IMR-90 (cell line): Measurements from ENCODE around the gene WDR49. TPM values are rescaled to one million over a fixed set of nuclear protein-coding genes. Genes with fewer than 3 reads are reported as not detected.

Experiments used
- ATAC-seq: fragments of 200-7000 bp; cut with Tn5 transposase; 2 replicates; pipeline ENCODE4 v1.9.1; 2020; ENCODE audit warnings: low read depth, mild to moderate bottlenecking, moderate library complexity
- BruUV-seq: library from RNA; stranded (reverse); fragments of 400-500 nt; replicated peaks from 2 replicates; lab custom pipeline; 2021; lab: Mats Ljungman, UMichigan
- CTCF ChIA-PET: fragments of 300-600 bp; formaldehyde crosslinking; extraction: SDS; loops from one replicate; lab custom pipeline; 2021; ENCODE audit warnings: antibody characterized with exemption; lab: Yijun Ruan, JAX
- POLR2A ChIA-PET: fragments of 300-600 bp; sonication (Branson Sonifier 250); formaldehyde crosslinking; loops from one replicate; lab custom pipeline; 2022; ENCODE audit warnings: antibody characterized with exemption; ENCODE audit not compliant: unreplicated experiment; lab: Charles Lee
- DNase-seq: peaks from one replicate; pipeline ENCODE4 v3.0.0; 2013
- H2AFZ ChIP-seq: replicated peaks from 2 replicates; pipeline ENCODE3; 2013; ENCODE audit warnings: low read length, mild to moderate bottlenecking; ENCODE audit not compliant: poor library complexity
- H2AK5ac ChIP-seq: 2 replicates; pipeline ENCODE4 v1.6.1; 2013; ENCODE audit warnings: low read depth, low read length, inconsistent platforms
- H2AK9ac ChIP-seq: replicated peaks from 2 replicates; pipeline ENCODE3; 2013; ENCODE audit warnings: mild to moderate bottlenecking, low read depth, low read length, moderate library complexity; ENCODE audit not compliant: poor library complexity
- H2BK120ac ChIP-seq: 2 replicates; pipeline ENCODE4 v1.6.1; 2013; ENCODE audit warnings: low read depth, low read length, inconsistent platforms
- H2BK15ac ChIP-seq: 3 replicates; pipeline ENCODE4 v1.6.1; 2013; ENCODE audit warnings: low read depth, low read length, inconsistent platforms
- H2BK20ac ChIP-seq: 2 replicates; pipeline ENCODE4 v1.6.1; 2013; ENCODE audit warnings: low read depth, mild to moderate bottlenecking, inconsistent platforms, low read length, moderate library complexity
- H2BK5ac ChIP-seq: 2 replicates; pipeline ENCODE4 v1.6.1; 2013; ENCODE audit warnings: mild to moderate bottlenecking, low read depth, low read length, inconsistent platforms; ENCODE audit not compliant: poor library complexity, severe bottlenecking
- H3K14ac ChIP-seq: replicated peaks from 2 replicates; pipeline ENCODE4 v1.6.1; 2013; ENCODE audit warnings: low read depth, low read length, inconsistent platforms
- H3K18ac ChIP-seq: 2 replicates; pipeline ENCODE4 v1.6.1; 2013; ENCODE audit warnings: low read depth, low read length, control low read depth
- H3K23ac ChIP-seq: 2 replicates; pipeline ENCODE4 v1.6.1; 2013; ENCODE audit warnings: low read depth, low read length, inconsistent platforms
- H3K27ac ChIP-seq: 2 replicates; pipeline ENCODE4 v1.5.1; 2013; ENCODE audit warnings: mild to moderate bottlenecking, control low read depth, low read length; ENCODE audit not compliant: insufficient read depth
- H3K27me3 ChIP-seq: 2 replicates; pipeline ENCODE4 v1.6.1; 2013; ENCODE audit warnings: low read length; ENCODE audit not compliant: control insufficient read depth, insufficient read depth
- H3K36me3 ChIP-seq: 2 replicates; pipeline ENCODE4 v1.6.1; 2013; ENCODE audit warnings: low read length, mixed read lengths; ENCODE audit not compliant: control insufficient read depth, insufficient read depth
- H3K4ac ChIP-seq: 2 replicates; pipeline ENCODE4 v1.6.1; 2013; ENCODE audit warnings: low read depth, low read length, inconsistent platforms
- H3K4me1 ChIP-seq: 2 replicates; pipeline ENCODE4 v1.6.1; 2013; ENCODE audit warnings: low read length, mixed read lengths; ENCODE audit not compliant: control insufficient read depth, insufficient read depth
- H3K4me2 ChIP-seq: 2 replicates; pipeline ENCODE4 v1.6.1; 2013; ENCODE audit warnings: low read depth, mild to moderate bottlenecking, control low read depth, low read length, moderate library complexity
- H3K4me3 ChIP-seq: 2 replicates; pipeline ENCODE4 v1.5.1; 2013; ENCODE audit warnings: low read depth, mild to moderate bottlenecking, control low read depth, low read length, moderate library complexity; ENCODE audit not compliant: insufficient read depth
- H3K56ac ChIP-seq: 2 replicates; pipeline ENCODE4 v1.6.1; 2013; ENCODE audit warnings: low read length, inconsistent platforms; ENCODE audit not compliant: insufficient read depth; ENCODE audit errors: extremely low read depth
- H3K79me1 ChIP-seq, 2 experiments: 2 replicates each; pipeline ENCODE4 v1.6.1; 2013; ENCODE audit warnings: low read length in 2 of 2, inconsistent platforms in 1 of 2, low read depth in 1 of 2
- H3K9ac ChIP-seq: 2 replicates; pipeline ENCODE4 v1.6.1; 2013; ENCODE audit warnings: low read depth, low read length, control low read depth
- H3K9me1 ChIP-seq: 2 replicates; pipeline ENCODE4 v1.6.1; 2013; ENCODE audit warnings: low read length, inconsistent platforms; ENCODE audit not compliant: insufficient read depth
- H3K9me3 ChIP-seq: 2 replicates; pipeline ENCODE4 v1.6.1; 2013; ENCODE audit warnings: low read length; ENCODE audit not compliant: control insufficient read depth, insufficient read depth
- H4K20me1 ChIP-seq: 2 replicates; pipeline ENCODE4 v1.6.1; 2013; ENCODE audit warnings: low read length, inconsistent platforms; ENCODE audit not compliant: insufficient read depth
- H4K5ac ChIP-seq: 2 replicates; pipeline ENCODE4 v1.6.1; 2013; ENCODE audit warnings: mild to moderate bottlenecking, low read depth, low read length, control low read depth
- H4K8ac ChIP-seq, 2 experiments: 2 replicates each; pipeline ENCODE4 v1.6.1; 2013; ENCODE audit warnings: low read depth in 2 of 2, low read length in 2 of 2, control low read depth in 1 of 2, inconsistent platforms in 1 of 2
- H4K91ac ChIP-seq: 2 replicates; pipeline ENCODE4 v1.6.1; 2013; ENCODE audit warnings: low read depth, low read length, inconsistent platforms; ENCODE audit not compliant: insufficient read depth
- CEBPB ChIP-seq: IDR thresholded peaks from 2 replicates; pipeline ENCODE4 v1.6.1; 2012; ENCODE audit warnings: low read depth, low read length, improper control_type of control experiment
- MXI1 ChIP-seq: IDR thresholded peaks from 2 replicates; pipeline ENCODE4 v1.6.1; 2012; ENCODE audit warnings: low read depth, mild to moderate bottlenecking, low read length, moderate library complexity, borderline replicate concordance
- POLR2A ChIP-seq: IDR thresholded peaks from 2 replicates; pipeline ENCODE4 v1.6.1; 2012; ENCODE audit warnings: mild to moderate bottlenecking, low read depth, low read length
- WGBS, 2 experiments: methylation state at CpG; one replicate each; pipeline versions ENCODE4 v1.1.5 to v1.1.7; 2013; ENCODE audit warnings: missing lambda C conversion rate in 2 of 2; ENCODE audit not compliant: insufficient read length in 1 of 2; ENCODE audit errors: extremely low coverage in 2 of 2; 5-methylcytosine and 5-hydroxymethylcytosine counted together
- dilution Hi-C: fragments of 300-500 bp; cut with HindIII; formaldehyde crosslinking; loops from one replicate; pipeline ENCODE4 v1.14.3; 2018; ENCODE audit warnings: low sequenced_read_pairs; ENCODE audit not compliant: unreplicated experiment
- in situ Hi-C: fragments of 300-500 bp; cut with MboI; formaldehyde crosslinking; loops from 3 replicates; pipeline ENCODE4 v1.14.3; 2019; ENCODE audit warnings: low sequenced_read_pairs, inconsistent platforms, mixed read lengths
- intact Hi-C: fragments of 100-400 bp; cut with micrococcal nuclease; formaldehyde crosslinking; loops from 2 replicates; pipeline ENCODE4 v1.10.0; 2022
- microRNA-seq, 2 experiments: library from miRNA; stranded (forward) in 1 of 2; unstranded in 1 of 2; fragments of 10-50 nt in 1 of 2; fragments of <30 nt in 1 of 2; gene quantifications in 1 of 2; microRNA quantifications in 1 of 2; one replicate each; pipeline versions ENCODE3 to v1.1.0; 2013 to 2020; ENCODE audit not compliant: insufficient read depth in 1 of 2, insufficient read length in 1 of 2, unreplicated experiment in 1 of 2
- polyA plus RNA-seq, 3 experiments: library from polyadenylated mRNA; depleted of rRNA; stranded (reverse); fragments of >200 nt; gene quantifications; 2 replicates each; pipeline ENCODE4 v1.2.3, GENCODE V29; 2012; ENCODE audit warnings: low replicate concordance in 1 of 3
- small RNA-seq, 5 experiments: library from RNA; depleted of rRNA; stranded (forward); fragments of <200 nt; gene quantifications; one replicate each; pipeline ENCODE3, GENCODE V24; 2012
- total RNA-seq: library from RNA; depleted of rRNA; stranded (reverse); fragments of >200 nt; gene quantifications from 2 replicates; pipeline ENCODE4 v1.2.3, GENCODE V29; 2012; rRNA removed

WDR49 gene
- total and polyA plus RNA-seq, 2 of the 4 experiments (the other 2 are of a cell fraction) = not detected

- WGBS, 2 experiments = no CpG with 5 or more reads among the region's 2 CpGs
- no TSS peak for BruUV-seq
Measured at GRCh38 chr3:167437428-167438139, 216.2 kb downstream of the WDR49 start.

More at GRCh38 chr3:167437428-167438139, 216.2 kb downstream of the WDR49 start:
- intact Hi-C loops (no loop called here), dilution Hi-C loops (no loop called here), in situ Hi-C loops (no loop called here)
- H2BK15ac ChIP-seq = no peak overlapping the region
- no peak overlapping the region for H2BK120ac ChIP-seq
- no peak for ATAC-seq
- no peaks in the 10 kb centered on the region for H4K20me1 ChIP-seq
- no peak overlapping the region for H2BK5ac ChIP-seq
- no peak overlapping the region for H3K4me2 ChIP-seq
- H2AFZ ChIP-seq = no peak overlapping the region
- H3K18ac ChIP-seq = no peak overlapping the region
- no peak overlapping the region for H3K4ac ChIP-seq
- no peaks in the 10 kb centered on the region for H3K4me1 ChIP-seq
- no peak for DNase-seq
- no peak overlapping the region for H2BK20ac ChIP-seq
- no peak overlapping the region for H3K56ac ChIP-seq
- H2AK5ac ChIP-seq = no peak overlapping the region
- H3K9me3 ChIP-seq = peaks cover 2% of the 10 kb centered on the region; the same call in 1 of the 2 replicates
- no peak overlapping the region for H2AK9ac ChIP-seq
- no peak overlapping the region for H4K5ac ChIP-seq
- ChIA-PET CTCF (no interaction called here), POLR2A (no interaction called here)
- H3K23ac ChIP-seq = no peak overlapping the region
- no peak overlapping the region for H4K8ac ChIP-seq
- TF ChIP-seq POLR2A (no peak), MXI1 (no peak), CEBPB (no peak)
- no peaks in the 10 kb centered on the region for H3K27me3 ChIP-seq
- no peak overlapping the region for H4K91ac ChIP-seq
- H3K27ac ChIP-seq = no peak overlapping the region
- no peaks in the 10 kb centered on the region for H3K79me1 ChIP-seq
- H3K9ac ChIP-seq = no peak overlapping the region
- H3K36me3 ChIP-seq = no peaks in the 10 kb centered on the region
- no peak overlapping the region for H3K14ac ChIP-seq
- no peaks in the 10 kb centered on the region for H3K9me1 ChIP-seq
- H3K4me3 ChIP-seq = no peak overlapping the region

Small RNA genes within 50 kb of the gene (microRNA-seq; reads per million reads assigned to microRNA genes)
- gene HMGN1P8 (ENCODE audit: insufficient read depth, insufficient read length) = not detected

Small RNA genes within 50 kb of the gene (small RNA-seq; reads per million reads assigned to genes)
- 0 reads per million in 5 experiments for gene HMGN1P8

Other genes with a start within 250 kb of the WDR49 start
- gene SERPINI2, start 179.9 kb downstream of the WDR49 start, total RNA-seq = not detected in 2 replicates
- gene SERPINI2, start 179.9 kb downstream of the WDR49 start, polyA plus RNA-seq (2012; rRNA removed) = not detected in 2 replicates
- 36.7 and 63.0 TPM in 2 replicates for gene PDCD10, start 81.0 kb upstream of the WDR49 start, total RNA-seq
- 39.5 and 47.3 TPM in 2 replicates for gene PDCD10, start 81.0 kb upstream of the WDR49 start, polyA plus RNA-seq (2012; rRNA removed)
- 0.36 and 1.1 TPM in 2 replicates for gene SERPINI1, start 81.8 kb upstream of the WDR49 start, total RNA-seq
- gene SERPINI1, start 81.8 kb upstream of the WDR49 start, polyA plus RNA-seq (2012; rRNA removed) = 1.2 and 1.3 TPM in 2 replicates